AG04450 (cell line): ENCODE data around the gene CPN2. TPM values are rescaled to one million over a fixed set of nuclear protein-coding genes. Genes with fewer than 3 reads are reported as not detected.

Source experiments
- CTCF ChIA-PET: fragments of 300-600, 350-600 bp; formaldehyde crosslinking; extraction: SDS; loops from one replicate; lab custom pipeline; 2022; ENCODE audit warnings: antibody characterized with exemption, inconsistent platforms; lab: Charles Lee
- POLR2A ChIA-PET: fragments of 350-600 bp; formaldehyde crosslinking; extraction: SDS; loops from one replicate; lab custom pipeline; 2021; ENCODE audit warnings: antibody characterized with exemption, inconsistent platforms; lab: Yijun Ruan, JAX
- DNase-seq: peaks from one replicate; pipeline ENCODE4 v3.0.0-alpha.2; 2011; ENCODE audit warnings: low read depth, low spot score
- H3K27ac ChIP-seq: one replicate; pipeline ENCODE4 v1.5.1; 2012; ENCODE audit warnings: low read depth, low read length, control low read depth
- H3K27me3 ChIP-seq: one replicate; pipeline ENCODE4 v1.6.0; 2012; ENCODE audit warnings: low read length; ENCODE audit not compliant: control insufficient read depth, insufficient read depth
- H3K4me3 ChIP-seq: 2 replicates; pipeline ENCODE4 v1.5.1; 2011; ENCODE audit warnings: mild to moderate bottlenecking, low read depth, low read length, control low read depth
- H3K9me3 ChIP-seq: 2 replicates; pipeline ENCODE4 v1.5.1; 2012; ENCODE audit warnings: low read length; ENCODE audit not compliant: control insufficient read depth, insufficient read depth
- CTCF ChIP-seq: IDR thresholded peaks from 2 replicates; pipeline ENCODE4 v1.5.1; 2011; ENCODE audit warnings: low read depth, low read length, control low read depth, inconsistent platforms
- polyA plus RNA-seq: library from polyadenylated mRNA; depleted of rRNA; stranded (reverse); fragments of >200 nt; gene quantifications from 2 replicates; pipeline ENCODE4 v1.2.3, GENCODE V29; 2011

CPN2 gene
- polyA plus RNA-seq, 1 experiment = not detected

- Histone ChIP-seq H3K27me3 (peaks cover 48% of the 10 kb centered on the region), H3K27ac (no peak overlapping the region), H3K9me3 (peaks cover 18% of the 10 kb centered on the region), H3K4me3 (peak overlapping the region; percentile 59)
- POLR2A ChIA-PET = interaction anchor here (0.7 to 1.7 kb wide), 3 partner anchors 179 to 534 kb away, joined by 4 to 10 read pairs (median 4); partner anchors contain the start of gene HES1
- DNase-seq = no peak
- CTCF ChIA-PET = interaction anchor here (0.5 to 8.8 kb wide), 81 partner anchors 8 to 1745 kb away, joined by 3 to 280 read pairs (median 5); partner anchors contain the start of gene HES1
- peak; percentile 92 for TF ChIP-seq CTCF
Measured at GRCh38 chr3:194315088-194315964, 35.8 kb downstream of the CPN2 start.

- ChIA-PET POLR2A (no interaction called here), CTCF (interaction anchor here (0.7 to 8.8 kb wide), 5 partner anchors 16 to 649 kb away, joined by 3 to 280 read pairs (median 20); no protein-coding TSS in a partner anchor)
- H3K27ac ChIP-seq = no peak overlapping the region
- peaks cover 10% of the 10 kb centered on the region for H3K9me3 ChIP-seq
- no peak for TF ChIP-seq CTCF
- H3K27me3 ChIP-seq = peaks cover 56% of the 10 kb centered on the region
- H3K4me3 ChIP-seq = no peak overlapping the region
- DNase-seq = no peak
Measured at GRCh38 chr3:194314388-194315068, 36.6 kb downstream of the CPN2 start.

DNA sequence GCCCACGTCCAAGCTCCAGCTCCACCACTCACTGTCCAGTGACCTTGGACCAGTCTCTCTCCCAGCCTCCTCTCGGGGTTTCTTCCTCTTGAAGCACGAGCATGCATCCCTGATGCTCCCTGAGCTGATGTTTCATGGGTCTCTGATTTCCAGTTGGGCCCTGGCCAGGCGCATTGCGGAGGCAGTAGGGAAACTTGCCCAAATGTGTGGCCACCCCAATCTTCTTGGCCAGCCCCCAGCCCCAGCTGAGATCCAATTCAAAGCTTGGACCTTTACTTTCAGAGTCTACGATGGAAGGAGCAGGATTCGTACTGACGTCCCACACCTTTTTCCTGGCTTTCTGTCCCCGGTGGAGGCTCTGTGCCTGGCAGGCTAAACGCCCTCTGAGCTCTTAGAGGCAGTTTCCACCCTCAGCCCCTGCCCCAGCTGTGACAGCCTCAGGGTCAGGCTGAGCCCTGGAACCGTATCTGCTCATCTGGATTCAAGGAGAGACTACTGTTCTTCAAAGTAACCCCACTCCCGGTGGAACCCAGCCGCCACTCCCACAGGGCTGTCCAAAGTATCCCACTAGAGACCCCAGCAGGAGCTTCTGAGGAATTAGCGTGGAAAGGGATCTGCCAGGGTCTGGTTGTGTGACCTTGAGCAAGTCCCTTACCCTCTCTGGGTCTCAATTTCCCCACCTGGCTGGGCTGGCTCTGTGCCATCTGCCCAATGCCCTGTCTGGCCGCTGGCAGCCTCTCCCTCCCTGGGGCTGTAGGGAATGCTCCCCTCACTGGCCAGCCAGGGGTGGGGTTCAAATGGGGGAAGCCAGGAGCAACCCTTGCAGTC is 37.4 kb downstream of the CPN2 start:
- DNase-seq = no peak
- Histone ChIP-seq H3K4me3 (no peak overlapping the region), H3K27me3 (peaks cover 59% of the 10 kb centered on the region), H3K27ac (no peak overlapping the region), H3K9me3 (peaks cover 7% of the 10 kb centered on the region)
- TF ChIP-seq CTCF = no peak
- POLR2A ChIA-PET = no interaction called here
- CTCF ChIA-PET = interaction anchor here (0.9 to 8.8 kb wide), 5 partner anchors 16 to 648 kb away, joined by 3 to 280 read pairs (median 4); no protein-coding TSS in a partner anchor

DNA sequence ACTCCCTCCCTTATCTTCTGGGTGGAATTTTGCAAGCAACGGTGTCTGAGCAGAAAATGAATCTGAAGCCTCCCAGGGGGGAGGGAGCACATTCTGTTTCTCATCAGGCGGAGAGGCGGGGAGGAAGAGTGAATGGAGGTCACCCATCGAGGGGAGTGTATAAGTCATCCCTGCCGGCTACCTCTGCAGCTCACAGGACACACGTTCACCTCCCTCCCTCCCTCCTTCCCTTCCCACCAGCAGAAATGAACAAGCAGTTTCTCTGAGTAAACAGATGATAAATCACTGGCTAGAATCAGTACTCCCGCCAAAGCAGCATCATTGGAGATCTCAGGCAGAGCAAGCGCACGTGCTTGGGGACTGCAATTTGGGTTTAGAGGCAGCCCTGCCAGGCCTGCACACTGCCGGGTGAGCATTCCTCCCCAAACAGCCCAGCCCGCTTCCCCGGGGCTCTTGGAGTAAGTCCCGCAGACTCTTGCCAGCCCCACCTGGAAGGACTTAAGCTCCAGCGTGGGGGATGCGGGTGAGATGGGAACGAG is 38.3 kb downstream of the CPN2 start:
- no peak for DNase-seq
- Histone ChIP-seq H3K27me3 (peaks cover 64% of the 10 kb centered on the region), H3K27ac (peak overlapping the region; percentile 21), H3K9me3 (no peaks in the 10 kb centered on the region; the same call in 1 of the 2 replicates), H3K4me3 (no peak overlapping the region)
- no peak for TF ChIP-seq CTCF
- ChIA-PET CTCF (interaction anchor here (0.6 to 8.8 kb wide), 6 partner anchors 33 to 647 kb away, joined by 3 to 280 read pairs (median 3); no protein-coding TSS in a partner anchor), POLR2A (no interaction called here)
